Spleen (tissue), 11 donors: ENCODE results near the gene TCP11L1. TPM values are rescaled to one million over a fixed set of nuclear protein-coding genes. Genes with fewer than 3 reads are reported as not detected.

ENCODE experiments used
- DNase-seq: peaks from one replicate; pipeline ENCODE4 v3.0.0-alpha.2; 2020
- H3K27ac ChIP-seq, 8 donors: fragments of 200-600 bp; sonication (generic) in 7 of 8; 1 replicate in 4 of 8; 2 replicates in 4 of 8; pipeline versions ENCODE4 v1.5.0 to v1.8.0; 2016 to 2021; ENCODE audit warnings: inconsistent platforms in 4 of 8, mild to moderate bottlenecking in 4 of 8, moderate library complexity in 1 of 8
- H3K27me3 ChIP-seq, 7 donors: fragments of 200-600 bp; sonication (generic) in 6 of 7; replicated peaks in 1 of 7; 1 replicate in 4 of 7; 2 replicates in 3 of 7; pipeline versions ENCODE4 v1.5.0 to v1.8.0; 2016 to 2021; ENCODE audit warnings: inconsistent platforms in 3 of 7, mild to moderate bottlenecking in 1 of 7
- H3K36me3 ChIP-seq, 6 donors: fragments of 200-600 bp; sonication (generic) in 5 of 6; 1 replicate in 4 of 6; 2 replicates in 2 of 6; pipeline versions ENCODE4 v1.5.0 to v1.8.0; 2016 to 2021; ENCODE audit warnings: inconsistent platforms in 2 of 6
- H3K4me1 ChIP-seq, 6 donors: fragments of 200-600 bp; sonication (generic) in 5 of 6; 1 replicate in 3 of 6; 2 replicates in 3 of 6; pipeline versions ENCODE4 v1.5.0 to v1.8.0; 2016 to 2021; ENCODE audit warnings: inconsistent platforms in 3 of 6
- H3K4me3 ChIP-seq, 8 donors: fragments of 200-600 bp; sonication (generic) in 7 of 8; 1 replicate in 4 of 8; 2 replicates in 4 of 8; pipeline versions ENCODE4 v1.5.0 to v1.8.0; 2016 to 2021; ENCODE audit warnings: inconsistent platforms in 4 of 8, mild to moderate bottlenecking in 4 of 8, moderate library complexity in 2 of 8
- H3K9me3 ChIP-seq, 8 donors: fragments of 200-600 bp; sonication (generic) in 7 of 8; 1 replicate in 4 of 8; 2 replicates in 4 of 8; pipeline versions ENCODE4 v1.5.0 to v1.8.0; 2016 to 2021; ENCODE audit warnings: inconsistent platforms in 4 of 8
- POLR2A ChIP-seq, 3 donors: fragments of 450-650 bp; IDR thresholded peaks; one replicate each; pipeline ENCODE4 v1.5.1; 2017; ENCODE audit warnings: antibody characterized with exemption in 3 of 3, mild to moderate bottlenecking in 1 of 3
- POLR2AphosphoS5 ChIP-seq, 3 donors: sonication (generic); formaldehyde crosslinking; IDR thresholded peaks; one replicate each; pipeline ENCODE4 v1.5.1; 2017; ENCODE audit warnings: antibody characterized with exemption in 3 of 3
- WGBS, 5 donors: extraction: QIAGEN DNeasy Blood & Tissue Kit in 3 of 5; methylation state at CpG; one replicate each; pipeline versions ENCODE4 v1.1.5 to v1.1.7; 2013 to 2018; 5-methylcytosine and 5-hydroxymethylcytosine counted together
- intact Hi-C: fragments of 100-400 bp; cut with DNase I; formaldehyde crosslinking; loops from one replicate; pipeline ENCODE4 v1.15.0; 2023; ENCODE audit warnings: low total_unique reads
- polyA plus RNA-seq, 3 donors: library from polyadenylated mRNA; stranded (reverse); fragments of 200-250 nt; gene quantifications; one replicate each; pipeline ENCODE4 v1.2.1, GENCODE V29; 2013
- total RNA-seq, 7 donors: library from RNA; depleted of rRNA in 3 of 7; stranded (reverse); fragments of >200 nt in 3 of 7; fragmentation: NEBNext Ultra II Directional in 4 of 7; extraction: Animal tissue kit (Norgen Biotek cat#: 25700) in 4 of 7; gene quantifications; one replicate each; pipeline versions ENCODE4 v1.1.0 to v1.2.1, GENCODE V29; 2016 to 2021
- TF ChIP-seq, protein P1 (sequence below), 11 experiments: fragments of 200-600 bp in 7 of 11; fragments of 450-650 bp in 4 of 11; sonication (generic) in 4 of 11; IDR thresholded peaks in 8 of 11; conservative IDR thresholded peaks in 3 of 11; 1 replicate in 7 of 11; 2 replicates in 4 of 11; pipeline versions ENCODE4 v1.4.0 to v1.8.0; 2016 to 2021; ENCODE audit warnings: antibody characterized with exemption in 11 of 11, inconsistent platforms in 4 of 11, mild to moderate bottlenecking in 1 of 11
- donor health status: healthy with polysubstance abuse.
- donor health status: DM: no; HTN: no; CAD: no; lungs with moderate emphysema.
- donor health status: DM: no; HTN: no; CAD: no.
- donor health status: Bipolar disorder and iron deficiency.
- donor health status: healthy.
- donor health status: DM: no; HTN: no; CAD: no.
- donor health status: DM: yes; HTN: yes; CAD: no.

The TCP11L1 gene
- total and polyA plus RNA-seq, 10 donors, result 1.8 to 48.2 (median 17.9) TPM

DNA sequence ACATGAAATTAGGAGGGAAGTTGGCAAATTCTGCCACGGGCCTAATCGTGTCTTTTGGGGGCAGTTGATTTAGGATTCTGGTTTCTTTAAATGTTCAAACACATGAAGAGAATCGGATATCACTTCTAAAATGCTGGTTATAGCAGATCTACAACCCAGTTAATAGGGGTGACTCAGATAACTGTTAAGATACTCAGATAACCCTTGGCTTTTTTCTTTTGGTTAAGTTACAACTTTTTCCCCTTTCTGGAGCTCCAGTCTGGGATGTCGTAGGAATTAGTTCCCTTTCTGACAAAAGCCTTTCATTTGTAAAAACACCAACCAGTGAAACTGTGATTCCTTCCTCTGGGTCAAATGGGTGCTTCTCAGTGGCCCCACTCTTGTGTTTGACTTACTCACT lies 22.7 kb upstream of the TCP11L1 start:
- Histone ChIP-seq H3K4me3 (peak overlapping the region in 3 of 8 donors; percentile 59 to 79 (median 59)), H3K27ac (no peak overlapping the region), H3K9me3 (no peaks in the 10 kb centered on the region), H3K4me1 (peaks cover 4 to 29% (median 19%) of the 10 kb centered on the region in 6 donors), H3K27me3 (peaks cover 0 to 44% (median 11%) of the 10 kb centered on the region in 7 donors), H3K36me3 (no peaks in the 10 kb centered on the region)
- no peak for DNase-seq
- TF ChIP-seq POLR2AphosphoS5 (IDR thresholded peaks at IDR 0.05) (no peak), POLR2A (IDR thresholded peaks at IDR 0.05) (no peak)
- TF ChIP-seq, protein P1, sequence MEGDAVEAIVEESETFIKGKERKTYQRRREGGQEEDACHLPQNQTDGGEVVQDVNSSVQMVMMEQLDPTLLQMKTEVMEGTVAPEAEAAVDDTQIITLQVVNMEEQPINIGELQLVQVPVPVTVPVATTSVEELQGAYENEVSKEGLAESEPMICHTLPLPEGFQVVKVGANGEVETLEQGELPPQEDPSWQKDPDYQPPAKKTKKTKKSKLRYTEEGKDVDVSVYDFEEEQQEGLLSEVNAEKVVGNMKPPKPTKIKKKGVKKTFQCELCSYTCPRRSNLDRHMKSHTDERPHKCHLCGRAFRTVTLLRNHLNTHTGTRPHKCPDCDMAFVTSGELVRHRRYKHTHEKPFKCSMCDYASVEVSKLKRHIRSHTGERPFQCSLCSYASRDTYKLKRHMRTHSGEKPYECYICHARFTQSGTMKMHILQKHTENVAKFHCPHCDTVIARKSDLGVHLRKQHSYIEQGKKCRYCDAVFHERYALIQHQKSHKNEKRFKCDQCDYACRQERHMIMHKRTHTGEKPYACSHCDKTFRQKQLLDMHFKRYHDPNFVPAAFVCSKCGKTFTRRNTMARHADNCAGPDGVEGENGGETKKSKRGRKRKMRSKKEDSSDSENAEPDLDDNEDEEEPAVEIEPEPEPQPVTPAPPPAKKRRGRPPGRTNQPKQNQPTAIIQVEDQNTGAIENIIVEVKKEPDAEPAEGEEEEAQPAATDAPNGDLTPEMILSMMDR (IDR thresholded peaks at IDR 0.05 in 8 of 11, conservative IDR thresholded peaks at IDR 0.05 in 3 of 11), result no peak
- intact Hi-C loops, result no loop called here
- 46 to 74% (median 58%) methylated on average over 4 of the region's 4 CpGs for WGBS, 5 donors

DNA sequence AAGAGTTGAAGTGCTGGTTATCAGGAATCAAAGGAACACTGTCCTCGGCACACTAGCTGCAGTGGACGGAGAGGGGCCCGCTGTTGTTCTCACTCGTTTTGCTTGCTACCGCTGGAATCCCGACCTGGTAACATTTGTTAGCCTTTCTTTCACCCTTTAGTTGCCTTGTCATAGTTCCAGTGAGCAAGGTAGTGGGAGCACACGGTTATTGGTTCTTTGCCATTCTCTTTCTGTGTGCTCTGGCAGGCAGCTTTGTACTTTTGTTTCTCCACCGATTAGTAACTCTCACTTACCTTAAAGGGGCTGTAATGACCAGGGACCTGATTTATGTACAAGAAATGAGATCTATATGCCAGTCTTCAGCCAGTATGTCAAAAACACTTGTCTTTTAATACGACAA lies 21.9 kb upstream of the TCP11L1 start:
- Histone ChIP-seq H3K36me3 (no peaks in the 10 kb centered on the region), H3K4me1 (peaks cover 0 to 21% (median 14%) of the 10 kb centered on the region in 6 donors), H3K4me3 (no peak overlapping the region), H3K9me3 (no peaks in the 10 kb centered on the region), H3K27me3 (peaks cover 0 to 44% (median 11%) of the 10 kb centered on the region in 7 donors), H3K27ac (no peak overlapping the region)
- DNase-seq, result no peak
- WGBS, 5 donors, result 93 to 96% (median 95%) methylated on average over 9 of the region's 9 CpGs
- intact Hi-C loops, result no loop called here
- no peak for TF ChIP-seq POLR2AphosphoS5 (IDR thresholded peaks at IDR 0.05)
- TF ChIP-seq POLR2A (IDR thresholded peaks at IDR 0.05), result no peak
- TF ChIP-seq, protein P1 (IDR thresholded peaks at IDR 0.05 in 8 of 11, conservative IDR thresholded peaks at IDR 0.05 in 3 of 11), result no peak

- H3K36me3 ChIP-seq, result no peaks in the 10 kb centered on the region
- peaks cover 0 to 20% (median 14%) of the 10 kb centered on the region in 6 donors for H3K4me1 ChIP-seq
- TF ChIP-seq POLR2A (IDR thresholded peaks at IDR 0.05), result no peak
- TF ChIP-seq POLR2AphosphoS5 (IDR thresholded peaks at IDR 0.05), result no peak
- TF ChIP-seq, protein P1 (IDR thresholded peaks at IDR 0.05 in 8 of 11, conservative IDR thresholded peaks at IDR 0.05 in 3 of 11), result no peak
- H3K27ac ChIP-seq, result no peak overlapping the region
- no peaks in the 10 kb centered on the region for H3K9me3 ChIP-seq
- no peak for DNase-seq
- H3K4me3 ChIP-seq, result no peak overlapping the region
- H3K27me3 ChIP-seq, result peaks cover 0 to 44% (median 11%) of the 10 kb centered on the region in 7 donors
- intact Hi-C loops, result no loop called here
- WGBS, 5 donors, result 91 to 99% (median 94%) methylated on average over 3 of the region's 3 CpGs
These were observed 21.4 kb upstream of the TCP11L1 start for GRCh38 chr11:33017965-33018364.

DNA sequence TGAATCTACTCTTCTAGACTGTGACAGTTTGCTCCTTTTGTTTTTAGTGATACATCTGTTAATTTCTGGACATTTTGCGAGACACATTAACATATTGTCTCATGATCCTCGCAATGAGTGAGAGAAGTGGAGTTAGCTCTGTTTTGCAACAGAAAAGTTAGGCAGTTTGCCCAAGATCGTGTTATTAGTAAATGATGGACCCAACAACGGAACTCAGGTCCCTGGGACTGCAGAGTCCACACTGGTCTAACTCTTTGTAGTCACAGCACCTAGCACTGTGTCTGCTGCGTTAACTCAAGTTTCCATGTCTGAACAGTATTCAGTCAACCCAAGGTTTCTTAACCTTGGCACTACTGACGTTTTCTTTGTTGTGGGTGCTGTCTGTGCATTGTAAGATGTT lies 20.5 kb upstream of the TCP11L1 start:
- no peaks in the 10 kb centered on the region for H3K9me3 ChIP-seq
- TF ChIP-seq, protein P1 (IDR thresholded peaks at IDR 0.05 in 8 of 11, conservative IDR thresholded peaks at IDR 0.05 in 3 of 11), result no peak
- no peak for TF ChIP-seq POLR2A (IDR thresholded peaks at IDR 0.05)
- TF ChIP-seq POLR2AphosphoS5 (IDR thresholded peaks at IDR 0.05), result no peak
- peaks cover 0 to 20% (median 14%) of the 10 kb centered on the region in 6 donors for H3K4me1 ChIP-seq
- no peak for DNase-seq
- H3K36me3 ChIP-seq, result no peaks in the 10 kb centered on the region
- intact Hi-C loops, result no loop called here
- H3K27me3 ChIP-seq, result peaks cover 0 to 44% (median 11%) of the 10 kb centered on the region in 7 donors
- 82 to 90% (median 86%) methylated on average over 6 of the region's 6 CpGs for WGBS, 5 donors
- no peak overlapping the region for H3K4me3 ChIP-seq
- no peak overlapping the region for H3K27ac ChIP-seq
